ENCODE data around the gene CYTH1.

Gene CYTH1

GRCh38 chr17:78669256-78669974, 112.7 kb downstream of the CYTH1 start:
- no peak for DNase-seq (ENCODE audit: low spot score)

GRCh38 chr17:78668847-78669246, 113.2 kb downstream of the CYTH1 start:
- DNase-seq (ENCODE audit: low spot score): no peak

- no peak for DNase-seq (ENCODE audit: low spot score)
Measured at GRCh38 chr17:78667741-78668640, 114.1 kb downstream of the CYTH1 start.

- no peak for DNase-seq (ENCODE audit: low spot score)
Measured at GRCh38 chr17:78667091-78667490, 115.0 kb downstream of the CYTH1 start.

GRCh38 chr17:78665952-78666920, 115.8 kb downstream of the CYTH1 start:
- no peak for DNase-seq (ENCODE audit: low spot score)

GRCh38 chr17:78665387-78665951, 116.6 kb downstream of the CYTH1 start:
- DNase-seq (ENCODE audit: low spot score): no peak

- no peak for DNase-seq (ENCODE audit: low spot score)
Measured at GRCh38 chr17:78664476-78665386, 117.3 kb downstream of the CYTH1 start.

GRCh38 chr17:78661093-78661770, 120.8 kb downstream of the CYTH1 start:
- DNase-seq (ENCODE audit: low spot score): no peak

GRCh38 chr17:78659546-78659945, 122.5 kb downstream of the CYTH1 start:
- no peak for DNase-seq (ENCODE audit: low spot score)

GRCh38 chr17:78658281-78658785, 123.7 kb downstream of the CYTH1 start:
- no peak for DNase-seq (ENCODE audit: low spot score)

- DNase-seq (ENCODE audit: low spot score): no peak
Measured at GRCh38 chr17:78655251-78655940, 126.7 kb downstream of the CYTH1 start.

- DNase-seq (ENCODE audit: low spot score): no peak
Measured at GRCh38 chr17:78654325-78654724, 127.7 kb downstream of the CYTH1 start.

GRCh38 chr17:78653382-78653781, 128.7 kb downstream of the CYTH1 start:
- no peak for DNase-seq (ENCODE audit: low spot score)

- DNase-seq (ENCODE audit: low spot score): no peak
Measured at GRCh38 chr17:78652913-78653312, 129.2 kb downstream of the CYTH1 start.

- no peak for DNase-seq (ENCODE audit: low spot score)
Measured at GRCh38 chr17:78652024-78652423, 130.0 kb downstream of the CYTH1 start.

- no peak for DNase-seq (ENCODE audit: low spot score)
Measured at GRCh38 chr17:78651554-78651953, 130.5 kb downstream of the CYTH1 start.

- DNase-seq (ENCODE audit: low spot score): no peak
Measured at GRCh38 chr17:78650093-78650715, 131.9 kb downstream of the CYTH1 start.

- no peak for DNase-seq (ENCODE audit: low spot score)
Measured at GRCh38 chr17:78648293-78648692, 133.8 kb downstream of the CYTH1 start.

GRCh38 chr17:78647032-78647431, 135.0 kb downstream of the CYTH1 start:
- no peak for DNase-seq (ENCODE audit: low spot score)

Measured in putamen (tissue), 1 donor.